ENCODE data around the gene PAMR1.

The PAMR1 gene

DNA sequence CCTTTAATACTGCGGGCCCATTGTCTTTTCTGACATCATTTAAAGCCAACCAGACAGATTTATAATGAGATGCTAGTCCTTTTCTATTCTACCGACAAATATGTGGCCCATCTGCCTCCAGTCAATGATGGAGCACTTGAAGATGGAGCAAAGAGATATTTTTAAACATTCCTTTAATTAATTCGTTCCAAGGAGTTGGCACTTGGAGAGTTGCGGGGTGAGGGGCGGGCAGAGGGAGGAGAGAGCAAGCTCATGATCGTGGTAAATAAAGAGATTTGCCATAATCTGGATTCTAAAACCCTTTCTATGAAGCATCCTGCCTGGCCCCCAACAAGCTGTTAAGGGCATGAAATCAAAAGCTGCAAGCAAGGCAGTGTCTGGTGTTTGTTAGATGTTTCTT, 111.1 kb downstream of the PAMR1 start:
- peaks cover 47% of the 10 kb centered on the region for H3K27me3 ChIP-seq

DNA sequence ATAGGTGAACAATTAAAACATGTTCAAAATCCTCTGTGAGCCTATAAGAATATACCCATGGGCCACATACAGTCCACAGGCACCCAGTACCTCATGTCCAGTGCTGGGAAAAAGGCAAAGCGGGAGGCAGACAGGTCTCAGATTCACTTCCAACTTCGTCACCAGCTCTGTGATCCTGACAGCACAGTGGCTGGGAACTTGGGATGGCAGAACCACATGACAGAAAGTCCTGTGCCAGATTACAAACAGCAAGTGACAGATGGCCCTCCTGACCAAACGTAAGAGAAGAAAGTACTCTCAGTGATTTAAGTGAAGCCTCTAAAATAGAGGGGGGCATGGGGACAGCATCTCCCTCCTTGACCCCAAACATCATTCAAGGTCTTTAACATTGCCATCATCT, 111.8 kb downstream of the PAMR1 start:
- H3K9me3 ChIP-seq, result peaks cover 7% of the 10 kb centered on the region; the same call in 1 of the 2 replicates
- no peak overlapping the region for H3K27ac ChIP-seq
- no peaks in the 10 kb centered on the region for H3K4me1 ChIP-seq
- H4K20me1 ChIP-seq, result peaks cover 6% of the 10 kb centered on the region; the same call in 1 of the 2 replicates
- H3K4me3 ChIP-seq, result no peak overlapping the region
- H3K4me2 ChIP-seq, result no peak overlapping the region
- peaks cover 40% of the 10 kb centered on the region for H3K27me3 ChIP-seq
- no peak overlapping the region for H3K9ac ChIP-seq
- no peaks in the 10 kb centered on the region for H3K36me3 ChIP-seq
- no peak for TF ChIP-seq Cebpa-rat (IDR thresholded peaks at IDR 0.05)

More for the DNA sequence above, 111.1 kb downstream of the PAMR1 start:
- peaks cover 7% of the 10 kb centered on the region for H3K4me1 ChIP-seq
- no peak overlapping the region for H3K4me3 ChIP-seq
- H3K9ac ChIP-seq, result no peak overlapping the region
- H3K36me3 ChIP-seq, result no peaks in the 10 kb centered on the region
- H3K9me3 ChIP-seq, result peaks cover 7% of the 10 kb centered on the region; the same call in 1 of the 2 replicates
- H3K4me2 ChIP-seq, result no peak overlapping the region
- TF ChIP-seq Cebpa-rat (IDR thresholded peaks at IDR 0.05), result no peak
- peaks cover 13% of the 10 kb centered on the region for H4K20me1 ChIP-seq
- no peak overlapping the region for H3K27ac ChIP-seq

DNA sequence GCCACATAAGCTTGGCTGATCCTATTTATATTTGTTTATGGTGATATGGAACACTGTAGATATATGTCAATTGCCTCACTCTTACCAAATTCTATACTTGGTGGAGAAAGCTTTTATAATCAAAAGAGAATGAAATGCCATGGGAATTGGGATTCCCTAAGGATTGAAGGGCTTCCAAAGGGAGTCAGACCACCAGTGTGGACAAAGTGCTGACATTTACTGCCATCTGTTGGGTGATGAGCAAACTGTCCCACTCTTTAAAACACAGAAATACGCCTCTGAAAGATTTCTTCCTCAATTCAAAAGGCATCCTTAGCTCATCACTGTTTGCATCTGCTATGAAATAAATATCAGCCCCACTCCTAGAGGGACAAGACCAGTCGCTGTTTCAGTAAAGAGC, 113.1 kb downstream of the PAMR1 start:
- H3K9me3 ChIP-seq, result no peaks in the 10 kb centered on the region

DNA sequence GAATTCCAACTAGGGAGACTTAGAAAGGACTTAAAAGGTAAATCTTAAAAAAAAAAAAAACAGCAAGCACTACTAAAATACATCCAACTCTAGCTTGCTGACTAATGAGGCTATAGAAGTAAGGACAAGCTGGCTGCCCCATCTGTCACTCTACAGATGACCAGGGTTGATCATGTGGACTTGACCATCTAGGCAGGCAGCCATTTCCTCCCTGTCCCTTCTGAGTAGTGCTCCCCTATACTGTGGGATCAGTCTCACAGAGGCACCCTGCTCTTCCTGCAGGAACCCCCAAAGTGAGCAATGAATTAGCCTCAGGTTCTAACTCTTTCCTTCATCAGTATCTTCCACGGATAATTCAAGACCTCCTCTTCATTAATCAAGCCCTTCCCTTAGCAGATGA, 118.4 kb downstream of the PAMR1 start:
- H3K9me3 ChIP-seq, result no peaks in the 10 kb centered on the region
- TF ChIP-seq Cebpa-rat (IDR thresholded peaks at IDR 0.05), result no peak
- H3K4me2 ChIP-seq, result no peak overlapping the region
- H3K4me3 ChIP-seq, result no peak overlapping the region
- H4K20me1 ChIP-seq, result no peaks in the 10 kb centered on the region
- H3K27ac ChIP-seq, result no peak overlapping the region
- H3K36me3 ChIP-seq, result no peaks in the 10 kb centered on the region
- no peaks in the 10 kb centered on the region for H3K27me3 ChIP-seq
- no peak overlapping the region for H3K9ac ChIP-seq
- no peaks in the 10 kb centered on the region for H3K4me1 ChIP-seq

More for the DNA sequence above, 113.1 kb downstream of the PAMR1 start:
- H3K4me2 ChIP-seq, result no peak overlapping the region
- TF ChIP-seq Cebpa-rat (IDR thresholded peaks at IDR 0.05), result no peak
- H3K27me3 ChIP-seq, result peaks cover 27% of the 10 kb centered on the region
- H3K4me1 ChIP-seq, result no peaks in the 10 kb centered on the region
- no peak overlapping the region for H3K9ac ChIP-seq
- H3K27ac ChIP-seq, result no peak overlapping the region
- H3K36me3 ChIP-seq, result no peaks in the 10 kb centered on the region
- H3K4me3 ChIP-seq, result no peak overlapping the region
- H4K20me1 ChIP-seq, result no peaks in the 10 kb centered on the region

DNA sequence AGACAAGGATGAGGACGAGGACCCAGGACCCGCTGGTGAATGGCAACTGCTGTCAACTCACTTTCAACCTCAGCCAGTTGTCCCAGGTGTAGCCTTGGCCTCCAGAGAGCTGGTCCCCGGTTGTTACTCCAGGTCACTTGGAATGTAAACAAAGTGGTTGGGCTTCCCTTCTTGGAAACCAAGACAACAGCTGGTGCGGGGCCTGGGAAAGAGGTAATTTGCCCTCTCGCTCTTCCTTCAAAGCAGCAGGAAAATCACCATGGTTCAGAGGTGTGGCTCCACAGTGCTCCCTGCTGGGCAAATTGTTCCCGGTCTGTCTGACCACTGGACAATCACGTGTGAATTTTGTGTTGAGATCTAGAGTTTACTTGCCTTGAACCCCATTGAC, 121.0 kb downstream of the PAMR1 start:
- H3K27me3 ChIP-seq, result no peaks in the 10 kb centered on the region
- H3K9ac ChIP-seq, result no peak overlapping the region
- no peaks in the 10 kb centered on the region for H3K4me1 ChIP-seq
- no peaks in the 10 kb centered on the region for H3K9me3 ChIP-seq
- H3K27ac ChIP-seq, result no peak overlapping the region
- H3K4me2 ChIP-seq, result no peak overlapping the region
- TF ChIP-seq Cebpa-rat (IDR thresholded peaks at IDR 0.05), result no peak
- no peaks in the 10 kb centered on the region for H3K36me3 ChIP-seq
- H4K20me1 ChIP-seq, result no peaks in the 10 kb centered on the region
- no peak overlapping the region for H3K4me3 ChIP-seq

DNA sequence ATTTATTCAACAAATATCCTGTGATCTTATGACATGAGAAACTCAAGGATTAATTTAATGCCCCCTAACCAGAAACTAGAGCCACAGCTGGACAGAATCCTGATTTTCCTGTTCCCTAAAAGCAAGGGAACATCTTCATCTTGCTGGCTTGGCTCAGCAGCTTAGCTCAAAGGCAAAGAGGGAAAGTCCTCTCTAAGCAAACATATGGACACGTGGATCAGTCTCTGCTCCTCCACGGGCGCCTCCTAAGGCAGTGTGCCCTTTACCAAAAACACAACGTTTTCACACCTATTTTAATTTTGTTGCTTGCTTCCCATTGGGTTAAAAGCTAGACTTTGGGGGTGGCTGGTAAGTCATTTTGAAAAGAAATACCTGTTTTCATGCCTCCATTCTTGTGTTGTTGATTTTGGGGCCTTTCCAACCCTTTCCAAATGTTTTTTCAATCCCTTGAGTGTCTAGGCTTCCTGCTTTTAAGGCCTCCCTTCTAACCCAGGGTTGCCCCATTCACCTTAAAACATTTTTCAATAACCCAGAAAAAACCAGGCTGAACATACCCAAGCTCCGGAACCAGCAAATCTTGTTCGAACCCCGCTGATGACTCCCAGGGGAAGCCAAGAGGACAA, 121.5 kb downstream of the PAMR1 start:
- Histone ChIP-seq H3K36me3 (no peaks in the 10 kb centered on the region), H3K27ac (no peak overlapping the region), H3K9me3 (no peaks in the 10 kb centered on the region), H3K4me3 (no peak overlapping the region), H3K9ac (no peak overlapping the region), H3K4me2 (no peak overlapping the region), H4K20me1 (no peaks in the 10 kb centered on the region), H3K4me1 (no peaks in the 10 kb centered on the region), H3K27me3 (no peaks in the 10 kb centered on the region)
- TF ChIP-seq Cebpa-rat (IDR thresholded peaks at IDR 0.05), result no peak

DNA sequence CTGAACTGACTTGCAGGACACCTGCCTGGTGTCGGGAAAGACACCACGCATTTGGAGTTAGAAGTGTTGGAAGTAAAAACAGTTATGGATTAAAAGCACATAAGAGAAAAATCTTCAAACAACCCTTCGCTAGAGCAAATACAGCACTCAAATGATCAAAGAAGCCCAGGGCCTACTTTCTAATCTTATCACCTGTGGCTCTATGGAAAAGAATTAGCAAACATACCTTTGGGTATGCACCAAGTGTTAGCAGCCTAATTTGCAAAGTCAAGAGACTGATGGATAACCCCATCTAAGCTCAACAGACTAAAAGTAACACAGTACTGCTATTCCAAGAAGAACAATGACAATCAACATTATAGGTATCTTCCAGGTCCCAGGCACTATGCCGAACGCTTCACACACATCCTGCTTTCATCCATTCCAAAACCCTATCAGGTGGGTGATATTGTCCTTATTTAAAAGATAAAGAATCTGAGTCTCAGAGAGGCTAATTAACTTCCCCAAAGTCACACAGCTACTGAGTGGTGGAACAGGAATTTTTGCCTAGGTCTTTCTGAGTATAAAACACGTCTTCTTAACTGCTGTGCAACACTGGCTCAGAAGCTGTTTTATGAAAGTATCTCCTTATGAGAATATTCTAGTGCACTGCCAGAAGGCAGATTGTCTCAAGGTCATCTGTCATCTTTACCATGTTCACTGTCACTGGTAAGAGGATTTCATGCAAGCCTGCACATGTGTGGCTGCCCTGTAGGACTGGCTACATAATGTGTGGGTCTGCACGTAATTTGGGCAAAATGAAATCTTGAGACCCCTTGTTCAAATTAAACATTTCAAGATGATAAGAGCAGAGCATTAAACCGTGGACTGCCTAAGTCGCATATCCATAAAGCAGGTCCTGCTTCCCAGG, 122.4 kb downstream of the PAMR1 start:
- no peak overlapping the region for H3K9ac ChIP-seq
- H3K27ac ChIP-seq, result no peak overlapping the region
- no peak overlapping the region for H3K4me3 ChIP-seq
- H3K27me3 ChIP-seq, result no peaks in the 10 kb centered on the region
- H3K4me1 ChIP-seq, result no peaks in the 10 kb centered on the region
- no peaks in the 10 kb centered on the region for H4K20me1 ChIP-seq
- no peak for TF ChIP-seq Cebpa-rat (IDR thresholded peaks at IDR 0.05)
- H3K36me3 ChIP-seq, result no peaks in the 10 kb centered on the region
- H3K9me3 ChIP-seq, result no peaks in the 10 kb centered on the region
- no peak overlapping the region for H3K4me2 ChIP-seq

DNA sequence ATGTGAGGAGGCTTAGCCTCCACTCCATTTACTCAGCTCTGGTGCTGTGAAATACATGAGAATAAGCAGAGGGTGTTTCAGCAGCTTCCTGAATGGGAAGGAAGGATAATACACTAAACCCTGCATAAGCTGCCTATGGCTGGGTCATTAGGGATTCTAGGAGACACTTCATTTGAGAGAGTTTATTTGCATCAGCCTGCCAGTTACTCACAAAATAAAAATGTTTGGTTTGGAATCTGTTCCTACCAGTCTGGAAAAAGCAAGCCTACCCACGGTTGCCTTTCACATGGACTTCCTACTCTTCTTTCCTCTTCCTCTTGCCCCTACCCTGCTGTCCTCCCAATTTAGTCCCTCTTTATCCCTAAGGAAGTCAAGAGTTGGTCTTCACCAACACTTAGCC, 126.5 kb downstream of the PAMR1 start:
- Histone ChIP-seq H3K4me1 (peaks cover 4% of the 10 kb centered on the region), H3K4me3 (no peak overlapping the region), H3K9me3 (no peaks in the 10 kb centered on the region), H3K4me2 (no peak overlapping the region), H3K27ac (no peak overlapping the region), H3K36me3 (no peaks in the 10 kb centered on the region), H3K9ac (no peak overlapping the region), H4K20me1 (no peaks in the 10 kb centered on the region), H3K27me3 (no peaks in the 10 kb centered on the region)
- no peak for TF ChIP-seq Cebpa-rat (IDR thresholded peaks at IDR 0.05)

DNA sequence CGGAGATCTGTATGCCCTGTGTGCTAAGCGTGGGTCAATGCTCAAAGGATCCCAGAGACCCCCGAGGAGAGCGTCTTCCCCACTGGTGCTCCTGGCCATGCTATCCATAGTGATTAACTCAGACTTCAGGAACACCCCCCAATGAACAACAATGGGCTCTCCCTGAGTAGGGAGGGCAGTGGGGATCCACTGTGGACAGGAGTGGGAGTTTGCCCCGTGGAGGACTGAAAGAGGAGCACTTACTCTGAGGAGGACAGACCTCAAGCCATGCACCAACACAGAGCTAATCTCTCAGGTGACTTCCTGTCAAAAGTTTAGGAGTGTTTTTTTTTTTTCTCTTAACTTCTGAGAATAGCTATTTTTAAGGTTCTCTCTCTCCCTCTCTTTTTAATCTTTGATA, 130.5 kb downstream of the PAMR1 start:
- Histone ChIP-seq H3K4me1 (peaks cover 35% of the 10 kb centered on the region), H3K27ac (no peak overlapping the region), H3K27me3 (no peaks in the 10 kb centered on the region), H3K36me3 (no peaks in the 10 kb centered on the region), H3K4me3 (no peak overlapping the region), H3K4me2 (no peak overlapping the region), H4K20me1 (no peaks in the 10 kb centered on the region), H3K9ac (no peak overlapping the region), H3K9me3 (no peaks in the 10 kb centered on the region)
- no peak for TF ChIP-seq Cebpa-rat (IDR thresholded peaks at IDR 0.05)

DNA sequence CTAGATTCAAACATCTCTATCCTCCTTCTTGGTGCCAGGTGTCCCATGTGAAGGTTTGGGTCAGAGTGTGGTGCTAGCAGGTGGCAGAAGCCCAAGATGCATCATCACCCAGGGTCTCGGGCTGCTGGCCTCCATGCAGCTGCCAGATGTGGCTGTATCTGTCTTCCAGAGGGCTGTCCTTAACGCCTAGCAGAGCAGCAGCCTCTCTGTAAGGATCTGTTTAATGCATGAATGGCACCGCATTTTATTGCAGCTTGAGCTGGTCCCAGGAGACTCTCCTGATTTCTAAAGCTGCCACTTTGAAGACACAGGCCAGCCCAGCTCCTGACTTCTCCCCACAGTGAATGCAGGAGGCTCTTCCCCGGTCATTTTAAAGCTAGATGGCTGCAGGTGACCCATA, 132.3 kb downstream of the PAMR1 start:
- H3K4me2 ChIP-seq, result peak overlapping the region; percentile 57
- H4K20me1 ChIP-seq, result no peaks in the 10 kb centered on the region
- H3K4me1 ChIP-seq, result peaks cover 35% of the 10 kb centered on the region
- no peak for TF ChIP-seq Cebpa-rat (IDR thresholded peaks at IDR 0.05)
- H3K4me3 ChIP-seq, result no peak overlapping the region
- no peaks in the 10 kb centered on the region for H3K9me3 ChIP-seq
- H3K27ac ChIP-seq, result no peak overlapping the region
- H3K36me3 ChIP-seq, result no peaks in the 10 kb centered on the region
- H3K9ac ChIP-seq, result no peak overlapping the region
- no peaks in the 10 kb centered on the region for H3K27me3 ChIP-seq

Measured in BLaER1 (cell line).